Lower leg skin (tissue), 3 donors: ENCODE results near the gene OTUD3.

Experiments used
- POLR2A ChIP-seq, 2 donors: fragments of 450-650 bp; IDR thresholded peaks; one replicate each; pipeline ENCODE4 v1.6.1; 2016 to 2017; ENCODE audit warnings: antibody characterized with exemption in 2 of 2, mild to moderate bottlenecking in 1 of 2, moderate library complexity in 1 of 2
- TF ChIP-seq, protein P1 (sequence below), 3 donors: fragments of 450-650 bp; IDR thresholded peaks; one replicate each; pipeline ENCODE4 v1.5.1; 2016; ENCODE audit warnings: antibody characterized with exemption in 3 of 3, mild to moderate bottlenecking in 3 of 3, moderate library complexity in 2 of 3

DNA sequence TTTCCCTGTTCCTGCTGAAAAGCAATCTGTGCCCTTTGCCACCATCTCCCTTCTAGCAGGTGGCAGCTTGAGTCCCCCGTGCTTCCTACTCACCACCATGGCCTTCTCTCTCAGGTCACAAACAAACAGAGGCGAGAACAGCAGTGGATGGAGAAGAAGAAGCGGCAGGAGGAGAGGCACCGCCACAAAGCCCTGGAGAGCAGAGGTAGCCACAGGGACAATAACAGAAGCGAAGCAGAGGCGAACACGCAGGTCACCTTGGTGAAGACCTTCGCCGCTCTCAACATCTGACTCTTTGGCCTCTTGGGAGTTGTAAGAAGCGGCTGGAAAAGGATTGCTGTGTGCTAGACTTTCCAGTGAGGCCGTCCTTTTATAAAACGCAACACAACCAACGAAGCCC is 25.3 kb downstream of the OTUD3 start:
- no peak for TF ChIP-seq POLR2A (IDR thresholded peaks at IDR 0.05)
- TF ChIP-seq, protein P1, sequence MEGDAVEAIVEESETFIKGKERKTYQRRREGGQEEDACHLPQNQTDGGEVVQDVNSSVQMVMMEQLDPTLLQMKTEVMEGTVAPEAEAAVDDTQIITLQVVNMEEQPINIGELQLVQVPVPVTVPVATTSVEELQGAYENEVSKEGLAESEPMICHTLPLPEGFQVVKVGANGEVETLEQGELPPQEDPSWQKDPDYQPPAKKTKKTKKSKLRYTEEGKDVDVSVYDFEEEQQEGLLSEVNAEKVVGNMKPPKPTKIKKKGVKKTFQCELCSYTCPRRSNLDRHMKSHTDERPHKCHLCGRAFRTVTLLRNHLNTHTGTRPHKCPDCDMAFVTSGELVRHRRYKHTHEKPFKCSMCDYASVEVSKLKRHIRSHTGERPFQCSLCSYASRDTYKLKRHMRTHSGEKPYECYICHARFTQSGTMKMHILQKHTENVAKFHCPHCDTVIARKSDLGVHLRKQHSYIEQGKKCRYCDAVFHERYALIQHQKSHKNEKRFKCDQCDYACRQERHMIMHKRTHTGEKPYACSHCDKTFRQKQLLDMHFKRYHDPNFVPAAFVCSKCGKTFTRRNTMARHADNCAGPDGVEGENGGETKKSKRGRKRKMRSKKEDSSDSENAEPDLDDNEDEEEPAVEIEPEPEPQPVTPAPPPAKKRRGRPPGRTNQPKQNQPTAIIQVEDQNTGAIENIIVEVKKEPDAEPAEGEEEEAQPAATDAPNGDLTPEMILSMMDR (IDR thresholded peaks at IDR 0.05): no peak
